ENCODE measurements around the gene ADAMTS6.
A peak's percentile ranks its signal among the peaks of the same experiment; 100 is the strongest.

Gene ADAMTS6

GRCh38 chr5:65411356-65411755 lies 70.4 kb downstream of the ADAMTS6 start:
- Histone ChIP-seq H2BK12ac (ENCODE audit: low read length in 2 of 2) (no peak overlapping the region), H3K79me1 (replicated peaks; ENCODE audit: low read length, poor library complexity, severe bottlenecking) (peaks cover 2% of the 10 kb centered on the region), H2AK5ac (ENCODE audit: low read length, severe bottlenecking) (no peak overlapping the region), H3K36me3 (ENCODE audit: control insufficient read depth in 1 of 2, insufficient read depth in 2 of 2, low read depth in 1 of 2, low read length in 2 of 2) (peaks cover 0 to 52% of the 10 kb centered on the region in 2 experiments), H3K4me2 (ENCODE audit: low read length, poor library complexity, severe bottlenecking) (no peak overlapping the region), H3K4me3 (ENCODE audit: insufficient read depth in 1 of 2, low read depth in 1 of 2, low read length in 2 of 2) (no peak overlapping the region), H3K4ac (ENCODE audit: low read depth in 1 of 2, low read length in 2 of 2) (no peak overlapping the region), H2AFZ (ENCODE audit: low read depth, low read length) (no peak overlapping the region), H4K8ac (ENCODE audit: low read length) (no peak overlapping the region), H3K14ac (ENCODE audit: low read length in 2 of 2) (no peak overlapping the region), H2BK5ac (ENCODE audit: low read depth, low read length, poor library complexity, severe bottlenecking) (no peak overlapping the region), H4K91ac (ENCODE audit: low read length) (no peak overlapping the region), H3K4me1 (ENCODE audit: control insufficient read depth, insufficient read depth, low read depth, low read length) (no peaks in the 10 kb centered on the region), H3K27ac (ENCODE audit: low read length, poor library complexity, severe bottlenecking) (no peak overlapping the region), H3K9ac (ENCODE audit: low read length) (no peak overlapping the region), H2BK15ac (ENCODE audit: low read depth, poor library complexity, severe bottlenecking) (no peak overlapping the region), H3K18ac (ENCODE audit: low read depth in 1 of 2, low read length in 2 of 2) (no peak overlapping the region), H3K9me3 (ENCODE audit: control insufficient read depth, low read length) (no peaks in the 10 kb centered on the region), H3K27me3 (ENCODE audit: control insufficient read depth in 1 of 2, insufficient read depth in 1 of 2, low read length in 2 of 2) (no peaks in the 10 kb centered on the region), H2BK120ac (ENCODE audit: low read depth, low read length) (no peak overlapping the region), H3K23ac (ENCODE audit: low read length in 2 of 2) (no peak overlapping the region)
- WGBS: 100% methylated on average over 2 of the region's 2 CpGs
- DNase-seq: no peak

DNA sequence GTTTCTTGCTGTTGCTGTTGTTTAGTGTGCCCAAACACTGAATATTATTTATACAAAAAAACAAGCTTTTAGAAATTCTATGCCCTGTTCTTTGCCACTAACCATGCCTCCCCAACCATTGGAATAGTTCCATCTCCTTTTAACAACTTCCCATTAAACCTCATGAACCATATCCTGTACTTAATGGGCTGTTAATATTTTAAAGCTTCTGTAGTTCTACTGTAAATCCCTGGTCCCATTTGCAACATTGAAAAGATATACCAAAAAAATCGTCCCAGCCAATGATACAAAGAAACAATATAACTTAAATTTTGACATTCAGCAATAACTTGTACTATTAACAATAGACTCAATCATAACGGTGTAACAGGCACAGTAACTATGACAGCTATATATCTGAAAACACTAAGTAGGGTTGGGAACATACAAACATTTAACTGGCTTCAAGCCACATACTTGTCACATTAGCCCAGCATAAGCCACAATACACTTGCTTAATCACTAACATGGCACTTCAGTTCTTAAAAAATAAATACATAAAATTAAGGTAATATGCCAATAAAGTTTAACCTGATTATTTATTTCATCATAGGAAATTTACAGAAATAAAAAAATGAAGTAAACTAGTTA lies 86.1 kb downstream of the ADAMTS6 start:
- peak; percentile 7 for DNase-seq
- H3K18ac ChIP-seq (ENCODE audit: low read depth in 1 of 2, low read length in 2 of 2): no peak overlapping the region
- WGBS: 84% methylated on average over 2 of the region's 2 CpGs

GRCh38 chr5:65394087-65394486 lies 87.6 kb downstream of the ADAMTS6 start:
- Histone ChIP-seq H2AFZ (ENCODE audit: low read depth, low read length) (no peak overlapping the region), H3K4me1 (ENCODE audit: control insufficient read depth, insufficient read depth, low read depth, low read length) (peaks cover 1% of the 10 kb centered on the region), H4K91ac (ENCODE audit: low read length) (no peak overlapping the region), H3K18ac (ENCODE audit: low read depth in 1 of 2, low read length in 2 of 2) (no peak overlapping the region), H3K14ac (ENCODE audit: low read length in 2 of 2) (no peak overlapping the region), H3K4ac (ENCODE audit: low read depth in 1 of 2, low read length in 2 of 2) (no peak overlapping the region), H2BK5ac (ENCODE audit: low read depth, low read length, poor library complexity, severe bottlenecking) (no peak overlapping the region), H3K23ac (ENCODE audit: low read length in 2 of 2) (no peak overlapping the region), H2AK5ac (ENCODE audit: low read length, severe bottlenecking) (no peak overlapping the region), H3K79me1 (replicated peaks; ENCODE audit: low read length, poor library complexity, severe bottlenecking) (no peaks in the 10 kb centered on the region), H3K36me3 (ENCODE audit: control insufficient read depth in 1 of 2, insufficient read depth in 2 of 2, low read depth in 1 of 2, low read length in 2 of 2) (no peaks in the 10 kb centered on the region), H3K4me2 (ENCODE audit: low read length, poor library complexity, severe bottlenecking) (no peak overlapping the region), H3K9ac (ENCODE audit: low read length) (peak overlapping the region; percentile 54), H4K8ac (ENCODE audit: low read length) (no peak overlapping the region), H3K9me3 (ENCODE audit: control insufficient read depth, low read length) (peaks cover 9% of the 10 kb centered on the region), H2BK15ac (ENCODE audit: low read depth, poor library complexity, severe bottlenecking) (no peak overlapping the region), H3K4me3 (ENCODE audit: insufficient read depth in 1 of 2, low read depth in 1 of 2, low read length in 2 of 2) (peak overlapping the region in 1 of 2 experiments; percentile 8), H2BK12ac (ENCODE audit: low read length in 2 of 2) (no peak overlapping the region), H2BK120ac (ENCODE audit: low read depth, low read length) (no peak overlapping the region), H3K27me3 (ENCODE audit: control insufficient read depth in 1 of 2, insufficient read depth in 1 of 2, low read length in 2 of 2) (no peaks in the 10 kb centered on the region), H3K27ac (ENCODE audit: low read length, poor library complexity, severe bottlenecking) (no peak overlapping the region)
- DNase-seq: peak; percentile 83
- WGBS: 87% methylated on average over 2 of the region's 2 CpGs

More for the DNA sequence above, 86.1 kb downstream of the ADAMTS6 start:
- Histone ChIP-seq H2BK12ac (ENCODE audit: low read length in 2 of 2) (no peak overlapping the region), H2AK5ac (ENCODE audit: low read length, severe bottlenecking) (no peak overlapping the region), H3K9ac (ENCODE audit: low read length) (peak overlapping the region; percentile 54), H2AFZ (ENCODE audit: low read depth, low read length) (no peak overlapping the region), H3K4me2 (ENCODE audit: low read length, poor library complexity, severe bottlenecking) (no peak overlapping the region), H4K8ac (ENCODE audit: low read length) (no peak overlapping the region), H3K14ac (ENCODE audit: low read length in 2 of 2) (no peak overlapping the region), H2BK15ac (ENCODE audit: low read depth, poor library complexity, severe bottlenecking) (no peak overlapping the region), H2BK120ac (ENCODE audit: low read depth, low read length) (no peak overlapping the region), H3K4ac (ENCODE audit: low read depth in 1 of 2, low read length in 2 of 2) (no peak overlapping the region), H3K4me3 (ENCODE audit: insufficient read depth in 1 of 2, low read depth in 1 of 2, low read length in 2 of 2) (no peak overlapping the region), H4K91ac (ENCODE audit: low read length) (no peak overlapping the region), H3K27ac (ENCODE audit: low read length, poor library complexity, severe bottlenecking) (no peak overlapping the region), H3K27me3 (ENCODE audit: control insufficient read depth in 1 of 2, insufficient read depth in 1 of 2, low read length in 2 of 2) (no peaks in the 10 kb centered on the region), H2BK5ac (ENCODE audit: low read depth, low read length, poor library complexity, severe bottlenecking) (no peak overlapping the region), H3K4me1 (ENCODE audit: control insufficient read depth, insufficient read depth, low read depth, low read length) (peaks cover 1% of the 10 kb centered on the region), H3K79me1 (replicated peaks; ENCODE audit: low read length, poor library complexity, severe bottlenecking) (no peaks in the 10 kb centered on the region), H3K23ac (ENCODE audit: low read length in 2 of 2) (no peak overlapping the region), H3K36me3 (ENCODE audit: control insufficient read depth in 1 of 2, insufficient read depth in 2 of 2, low read depth in 1 of 2, low read length in 2 of 2) (no peaks in the 10 kb centered on the region), H3K9me3 (ENCODE audit: control insufficient read depth, low read length) (peaks cover 9% of the 10 kb centered on the region)

GRCh38 chr5:65391591-65391990 lies 90.1 kb downstream of the ADAMTS6 start:
- WGBS: 96% methylated on average over 4 of the region's 4 CpGs
- no peaks in the 10 kb centered on the region for H3K27me3 ChIP-seq (ENCODE audit: control insufficient read depth in 1 of 2, insufficient read depth in 1 of 2, low read length in 2 of 2)
- H3K18ac ChIP-seq (ENCODE audit: low read depth in 1 of 2, low read length in 2 of 2): no peak overlapping the region
- H3K4me2 ChIP-seq (ENCODE audit: low read length, poor library complexity, severe bottlenecking): no peak overlapping the region
- H2AFZ ChIP-seq (ENCODE audit: low read depth, low read length): no peak overlapping the region
- no peaks in the 10 kb centered on the region for H3K79me1 ChIP-seq (replicated peaks; ENCODE audit: low read length, poor library complexity, severe bottlenecking)
- DNase-seq: no peak
- peaks cover 1% of the 10 kb centered on the region for H3K4me1 ChIP-seq (ENCODE audit: control insufficient read depth, insufficient read depth, low read depth, low read length)
- no peak overlapping the region for H2BK120ac ChIP-seq (ENCODE audit: low read depth, low read length)
- no peak overlapping the region for H4K8ac ChIP-seq (ENCODE audit: low read length)
- H3K36me3 ChIP-seq (ENCODE audit: control insufficient read depth in 1 of 2, insufficient read depth in 2 of 2, low read depth in 1 of 2, low read length in 2 of 2): peaks cover 0 to 22% of the 10 kb centered on the region in 2 experiments
- H4K91ac ChIP-seq (ENCODE audit: low read length): no peak overlapping the region
- H3K4me3 ChIP-seq (ENCODE audit: insufficient read depth in 1 of 2, low read depth in 1 of 2, low read length in 2 of 2): no peak overlapping the region
- H2AK5ac ChIP-seq (ENCODE audit: low read length, severe bottlenecking): no peak overlapping the region
- no peak overlapping the region for H3K27ac ChIP-seq (ENCODE audit: low read length, poor library complexity, severe bottlenecking)
- no peak overlapping the region for H3K23ac ChIP-seq (ENCODE audit: low read length in 2 of 2)
- peaks cover 9% of the 10 kb centered on the region for H3K9me3 ChIP-seq (ENCODE audit: control insufficient read depth, low read length)
- no peak overlapping the region for H2BK5ac ChIP-seq (ENCODE audit: low read depth, low read length, poor library complexity, severe bottlenecking)
- H2BK15ac ChIP-seq (ENCODE audit: low read depth, poor library complexity, severe bottlenecking): no peak overlapping the region
- H3K14ac ChIP-seq (ENCODE audit: low read length in 2 of 2): no peak overlapping the region
- no peak overlapping the region for H2BK12ac ChIP-seq (ENCODE audit: low read length in 2 of 2)
- H3K4ac ChIP-seq (ENCODE audit: low read depth in 1 of 2, low read length in 2 of 2): no peak overlapping the region
- peak overlapping the region; percentile 13 for H3K9ac ChIP-seq (ENCODE audit: low read length)

All from mesenchymal stem cell (in vitro differentiated cells and primary cell).